Activated naive CD8-positive, alpha-beta T cell treated with anti-CD3 and anti-CD28 coated beads, Interleukin-2, amount 50 U/mL, for 16 hours (primary cell): ENCODE data around the gene BICD2.

ENCODE experiments used
- DNase-seq: peaks from one replicate; pipeline ENCODE4 v3.0.0-alpha.2; 2020; ENCODE audit warnings: low read depth, low spot score

BICD2 gene

DNA sequence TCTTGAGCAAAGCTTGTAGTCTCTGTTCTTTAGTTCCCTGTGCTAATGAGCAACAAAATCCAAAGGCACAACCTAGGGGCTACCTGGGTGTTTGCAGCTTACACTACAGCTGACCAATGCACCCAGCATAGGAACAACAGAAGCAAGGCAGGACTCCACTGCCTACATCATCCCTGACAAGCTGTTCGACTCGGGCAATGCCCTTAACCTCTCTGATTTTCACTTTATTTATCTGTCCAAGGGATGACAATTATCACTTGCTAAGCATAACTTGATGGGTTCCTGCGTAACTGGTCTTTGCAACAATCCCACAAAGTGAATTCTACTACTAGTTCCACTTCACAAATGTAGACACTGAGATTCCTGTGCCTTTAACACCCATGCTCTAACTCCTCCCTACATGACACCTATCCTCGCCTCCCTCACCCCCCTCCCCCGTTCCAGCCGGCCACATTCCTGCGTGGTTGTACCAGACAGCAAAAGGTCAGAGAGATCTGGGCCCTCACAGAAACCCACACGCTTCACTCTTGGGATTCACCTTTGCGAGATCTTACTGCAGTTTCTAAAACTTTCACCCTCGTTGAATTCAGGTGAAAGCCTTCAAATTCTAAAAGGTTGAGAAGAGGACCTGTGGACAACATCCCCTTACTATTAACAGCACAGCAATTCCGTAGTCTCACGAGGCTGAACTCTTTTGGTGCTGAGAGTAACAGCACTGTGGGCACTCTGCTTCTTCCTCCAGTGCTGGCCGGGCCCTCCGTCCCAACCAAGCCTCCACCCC lies 95.7 kb downstream of the BICD2 start:
- no peak for DNase-seq

DNA sequence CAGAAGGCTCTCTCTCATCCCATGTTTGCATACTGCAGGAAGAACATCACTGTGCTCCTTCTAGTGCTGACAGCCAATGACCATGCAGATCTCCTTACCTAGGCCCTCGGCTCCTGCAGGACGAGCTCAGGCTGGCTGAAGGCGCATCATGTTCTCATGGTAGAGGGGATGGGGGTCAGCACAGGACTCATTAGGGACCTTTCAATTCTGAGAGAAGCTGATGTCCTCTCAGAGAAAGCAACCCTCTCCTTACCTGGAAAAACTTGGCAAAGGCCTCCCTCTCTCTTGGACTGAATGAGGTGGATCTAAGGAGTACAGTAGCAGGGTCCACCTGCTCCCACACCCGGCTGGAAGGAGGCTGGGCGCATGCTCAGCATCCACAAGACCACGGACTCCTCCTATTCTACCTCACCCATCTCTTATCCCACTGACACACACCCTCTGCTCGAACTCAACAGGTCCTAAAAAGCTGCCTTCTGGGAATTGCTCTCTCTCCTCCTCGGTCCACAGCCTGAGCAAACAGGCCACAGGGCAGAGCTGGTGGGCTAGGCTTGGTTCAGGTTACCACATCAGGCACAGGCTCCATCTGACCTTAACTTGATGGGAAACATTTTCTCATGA lies 97.6 kb downstream of the BICD2 start:
- no peak for DNase-seq

DNA sequence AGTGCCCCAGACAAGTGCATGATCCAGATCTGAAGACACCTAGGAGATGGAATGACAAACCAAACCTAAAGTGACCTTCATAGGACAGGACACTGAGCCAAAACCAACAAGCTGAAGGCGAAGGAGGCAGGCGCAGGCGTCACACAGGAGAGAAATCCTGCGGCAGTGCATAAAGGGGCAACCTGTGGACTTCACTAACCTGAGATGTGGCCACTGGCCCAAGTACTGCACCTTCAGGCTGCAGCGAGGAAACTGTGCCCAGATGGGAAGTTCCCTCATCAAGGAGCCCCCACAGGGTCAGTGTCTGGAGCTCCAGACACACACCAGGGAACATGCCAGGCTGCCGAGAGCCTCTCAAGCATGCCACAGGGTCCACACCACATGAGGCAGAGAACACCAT lies 98.4 kb downstream of the BICD2 start:
- no peak for DNase-seq

DNA sequence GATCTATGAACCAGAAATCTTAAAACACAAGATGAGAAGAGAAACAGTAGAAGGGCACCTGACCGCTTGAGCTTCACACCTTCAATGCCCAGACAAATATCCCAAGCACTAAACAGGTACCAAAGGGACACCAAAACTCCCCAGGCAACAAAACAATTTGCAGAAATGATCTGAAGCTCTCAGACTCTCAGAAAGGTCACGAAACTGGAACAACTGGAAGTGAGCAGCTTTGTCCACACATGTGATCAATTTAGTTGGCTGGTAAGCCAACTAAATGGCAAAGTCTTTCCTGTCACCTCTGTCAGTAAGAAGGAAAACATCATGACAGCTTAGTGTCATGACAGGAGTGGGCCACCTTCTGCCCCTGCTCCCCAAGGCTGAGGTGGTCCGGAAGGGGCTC lies 98.8 kb downstream of the BICD2 start:
- DNase-seq, result no peak

DNA sequence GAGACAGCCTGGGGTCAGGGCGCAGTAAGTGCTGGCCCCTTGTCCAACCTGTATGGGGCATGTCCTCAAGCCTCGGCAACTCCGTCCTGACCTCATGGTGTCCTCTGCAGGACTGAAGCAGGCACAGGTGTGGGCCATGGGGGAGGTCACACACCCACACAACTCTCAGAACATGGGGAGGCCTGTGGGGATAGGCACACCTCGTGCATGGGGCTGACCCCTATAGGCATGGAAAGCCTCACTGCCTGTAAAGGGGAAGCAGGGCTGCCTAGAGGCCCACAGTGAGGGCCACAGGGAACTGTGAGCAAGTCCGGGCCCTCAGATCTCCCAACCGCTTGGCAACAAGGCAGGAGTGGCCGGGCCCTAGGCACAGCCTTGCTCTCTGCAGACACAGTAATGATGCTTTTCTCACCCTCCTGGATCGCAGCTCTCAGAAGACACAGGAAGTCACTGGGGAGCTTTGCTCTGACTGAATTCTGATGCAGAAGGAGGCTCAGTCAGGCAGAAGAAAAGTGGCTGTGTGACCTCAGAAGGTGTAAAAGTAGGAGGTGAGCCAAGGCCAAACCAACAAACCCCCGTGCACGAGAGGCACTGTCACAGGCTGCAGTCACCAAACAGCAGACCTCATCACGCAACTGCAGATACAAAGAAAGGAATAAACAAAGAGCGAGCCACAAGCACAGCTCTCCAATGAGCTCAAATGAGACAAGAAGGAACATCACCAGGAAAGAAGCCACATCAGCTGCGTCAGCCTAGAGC lies 100.1 kb downstream of the BICD2 start:
- DNase-seq, result no peak

DNA sequence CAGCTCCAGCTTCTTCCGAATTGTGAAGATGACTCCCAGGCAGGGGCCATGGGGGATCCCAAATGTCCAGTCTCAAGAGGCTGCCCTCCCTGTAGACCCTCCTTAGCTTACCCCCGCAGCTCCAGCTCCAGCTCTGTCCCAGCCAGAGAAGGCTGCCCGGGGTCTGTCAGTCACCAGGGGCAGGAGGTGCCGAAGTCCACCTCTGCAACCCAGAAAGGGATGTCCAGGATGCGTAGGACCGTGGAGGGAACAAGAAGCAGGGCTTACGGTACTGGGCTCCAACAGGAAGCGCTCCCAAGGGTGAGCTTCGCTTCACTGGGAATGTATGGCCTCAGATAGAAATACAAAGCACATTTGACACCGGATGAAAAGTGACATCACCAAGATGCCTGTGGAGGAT lies 100.7 kb downstream of the BICD2 start:
- DNase-seq, result no peak

DNA sequence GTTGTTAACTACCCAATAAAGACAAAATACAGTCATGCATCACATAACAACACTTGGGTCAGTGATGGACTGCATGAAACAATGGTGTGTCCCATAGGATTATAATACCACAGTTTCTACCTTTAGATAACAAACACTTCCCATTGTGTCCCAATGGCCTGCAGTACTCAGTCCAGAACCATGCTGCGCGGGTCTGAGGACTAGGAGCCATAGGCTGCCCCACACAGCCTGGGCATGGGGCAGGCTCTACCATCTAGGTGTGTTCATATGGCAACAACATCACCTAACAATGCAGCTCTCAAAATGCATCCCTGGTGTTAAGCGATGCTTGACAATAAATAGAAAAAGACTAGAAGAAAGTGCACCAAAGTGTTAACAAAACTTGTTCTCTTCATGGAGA lies 101.5 kb downstream of the BICD2 start:
- DNase-seq, result no peak

DNA sequence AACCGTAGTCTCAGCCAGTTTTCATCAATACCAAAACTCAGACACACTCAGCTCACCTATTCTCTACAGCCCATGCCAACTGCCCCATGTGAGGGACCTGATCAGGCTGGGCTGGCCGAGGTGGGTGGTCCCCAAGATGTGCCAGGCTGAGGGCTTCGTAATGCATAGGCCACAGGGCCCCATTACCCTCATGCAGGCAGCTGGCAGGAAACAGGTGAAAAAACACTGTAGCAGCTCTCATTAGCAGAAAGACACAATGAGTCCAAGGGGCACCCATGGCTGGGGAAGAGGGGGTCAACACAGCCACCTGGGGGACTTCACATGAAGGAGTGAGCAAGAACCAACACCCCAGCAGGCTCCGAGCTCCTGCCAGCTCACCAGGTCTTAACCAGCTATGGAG lies 102.9 kb downstream of the BICD2 start:
- DNase-seq, result no peak
